Testis (tissue), 2 donors: ENCODE results near the gene CYP4F8.

Experiments
- CTCF ChIP-seq, 3 experiments: fragments of 450-650 bp in 2 of 3; fragments of 200-600 bp in 1 of 3; sonication (generic) in 1 of 3; IDR thresholded peaks; one replicate each; pipeline ENCODE4 v1.5.1; 2016 to 2019; ENCODE audit warnings: antibody characterized with exemption in 3 of 3, mild to moderate bottlenecking in 2 of 3, moderate library complexity in 1 of 3
- POLR2A ChIP-seq: fragments of 450-650 bp; IDR thresholded peaks from one replicate; pipeline ENCODE4 v1.6.1; 2017; ENCODE audit warnings: antibody characterized with exemption, mild to moderate bottlenecking, moderate library complexity

GRCh38 chr19:15629003-15629880 lies 14.2 kb downstream of the CYP4F8 start:
- TF ChIP-seq CTCF (IDR thresholded peaks at IDR 0.05) (peak; percentile 93 to 98 (median 96)), POLR2A (no peak)
